Mucosa of stomach (tissue), 1 donor: ENCODE results near the gene CCL24.
"Not testable (repeated sequence)": the region's sequence is repeated elsewhere in the genome, so short reads cannot be mapped to it uniquely, and the experiment has no call there.

Experiments
- H3K27me3 ChIP-seq: one replicate; pipeline ENCODE4 v1.7.0; 2013; ENCODE audit warnings: mild to moderate bottlenecking, low read length; ENCODE audit not compliant: control insufficient read depth, insufficient read depth
- H3K36me3 ChIP-seq: one replicate; pipeline ENCODE4 v1.7.0; 2013; ENCODE audit warnings: low read length; ENCODE audit not compliant: control insufficient read depth, insufficient read depth
- H3K4me1 ChIP-seq: one replicate; pipeline ENCODE4 v1.7.0; 2013; ENCODE audit warnings: mild to moderate bottlenecking, low read length; ENCODE audit not compliant: control insufficient read depth, insufficient read depth
- H3K4me3 ChIP-seq: one replicate; pipeline ENCODE4 v1.7.0; 2013; ENCODE audit warnings: low read length
- H3K9ac ChIP-seq: one replicate; pipeline ENCODE4 v1.7.0; 2013; ENCODE audit warnings: mild to moderate bottlenecking, low read length, moderate library complexity
- H3K9me3 ChIP-seq: one replicate; pipeline ENCODE4 v1.7.0; 2013; ENCODE audit warnings: mild to moderate bottlenecking, low read length, moderate library complexity; ENCODE audit not compliant: control insufficient read depth
- donor health status: Pancreatic carcinoma.

CCL24 gene

DNA sequence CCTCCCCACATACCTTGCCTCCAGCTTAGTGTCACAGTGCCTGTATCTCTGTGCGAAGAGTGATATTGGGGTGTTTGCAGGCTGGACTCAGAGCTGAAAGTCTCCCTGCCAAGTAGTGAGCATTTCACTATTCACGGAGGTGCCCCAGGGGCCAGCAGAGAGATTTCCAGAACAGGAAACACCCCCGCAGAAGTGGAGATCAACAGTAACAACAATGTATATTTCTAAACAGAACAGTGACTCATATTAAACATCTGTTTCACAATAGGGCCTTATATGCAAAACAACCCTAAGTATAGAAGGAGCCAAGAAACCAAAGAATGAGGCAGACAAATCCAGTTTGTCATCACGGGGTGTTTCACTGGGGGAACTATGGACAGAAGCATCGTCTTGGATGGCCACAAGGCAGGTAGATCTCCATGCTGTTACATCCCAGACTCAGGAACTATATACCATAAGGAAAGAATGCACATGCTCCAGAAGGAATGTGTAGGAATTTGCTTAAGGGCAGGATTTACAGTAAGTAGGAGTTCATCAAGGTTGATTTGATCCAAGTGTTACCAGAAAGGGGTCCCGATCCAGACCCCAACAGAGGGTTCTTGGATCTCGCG is 29.3 kb upstream of the CCL24 start:
- H3K9me3 ChIP-seq, result no peaks in the 10 kb centered on the region
- no peaks in the 10 kb centered on the region for H3K36me3 ChIP-seq
- H3K9ac ChIP-seq, result peak overlapping the region; percentile 3
- H3K4me3 ChIP-seq, result no peak overlapping the region
- H3K4me1 ChIP-seq, result peaks cover 11% of the 10 kb centered on the region
- H3K27me3 ChIP-seq, result no peaks in the 10 kb centered on the region

DNA sequence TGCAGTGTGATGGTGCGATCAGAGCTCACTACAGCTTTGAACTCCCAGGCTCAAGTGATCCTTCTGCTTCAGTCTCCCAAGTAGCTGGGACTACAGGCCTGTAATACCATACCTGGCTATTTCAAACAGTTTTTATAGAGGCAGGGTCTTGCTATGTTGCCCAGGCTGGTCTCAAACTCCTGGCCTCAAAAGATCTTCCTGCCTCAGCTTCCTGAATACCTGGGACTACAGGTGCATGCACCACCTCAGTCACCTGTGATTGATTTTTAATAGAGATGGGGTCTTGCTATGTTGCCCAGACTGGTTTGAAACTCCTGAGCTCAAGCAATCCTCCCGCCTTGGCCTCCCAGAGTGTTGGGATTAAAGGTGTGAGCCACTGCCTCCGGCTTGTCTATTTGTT is 26.4 kb upstream of the CCL24 start:
- Histone ChIP-seq H3K4me3 (no peak overlapping the region), H3K9me3 (no peaks in the 10 kb centered on the region)

DNA sequence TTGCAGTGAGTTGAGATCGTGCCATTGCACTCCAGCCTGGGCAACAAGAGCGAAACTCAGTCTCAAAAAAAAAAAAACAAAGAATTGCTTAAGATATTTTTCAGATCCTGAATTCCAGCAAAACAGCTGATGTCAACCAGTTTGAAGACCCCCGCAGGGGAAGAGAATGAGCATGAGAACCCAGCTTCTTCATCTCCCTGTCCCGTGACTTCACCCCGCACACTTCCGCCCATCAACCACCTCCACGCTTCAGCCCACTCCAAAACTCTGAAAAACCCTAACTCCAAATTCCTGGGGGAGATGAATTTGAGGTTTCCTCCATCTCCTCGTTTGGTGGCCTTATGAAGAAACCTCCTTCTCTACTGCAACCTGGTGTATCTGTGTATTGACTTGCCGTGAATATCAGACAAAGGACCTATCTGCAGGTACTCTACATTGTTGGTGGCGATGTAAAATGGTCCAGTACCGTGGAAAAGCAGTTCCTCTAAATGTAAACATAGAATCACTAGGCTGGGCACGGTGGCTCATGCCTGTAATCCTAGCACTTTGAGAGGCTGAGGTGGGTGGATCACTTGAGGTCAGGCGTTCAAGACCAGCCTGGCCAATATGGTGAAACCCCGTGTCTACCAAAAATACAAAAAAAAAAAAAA is 24.8 kb upstream of the CCL24 start:
- H3K4me3 ChIP-seq, H3K36me3 ChIP-seq, H3K9me3 ChIP-seq, H3K9ac ChIP-seq, H3K27me3 ChIP-seq: not testable (repeated sequence)
- peaks cover 11% of the 10 kb centered on the region for H3K4me1 ChIP-seq

More for the DNA sequence above, 26.4 kb upstream of the CCL24 start:
- Histone ChIP-seq H3K9ac (no peak overlapping the region), H3K36me3 (no peaks in the 10 kb centered on the region), H3K4me1 (peaks cover 11% of the 10 kb centered on the region), H3K27me3 (no peaks in the 10 kb centered on the region)

DNA sequence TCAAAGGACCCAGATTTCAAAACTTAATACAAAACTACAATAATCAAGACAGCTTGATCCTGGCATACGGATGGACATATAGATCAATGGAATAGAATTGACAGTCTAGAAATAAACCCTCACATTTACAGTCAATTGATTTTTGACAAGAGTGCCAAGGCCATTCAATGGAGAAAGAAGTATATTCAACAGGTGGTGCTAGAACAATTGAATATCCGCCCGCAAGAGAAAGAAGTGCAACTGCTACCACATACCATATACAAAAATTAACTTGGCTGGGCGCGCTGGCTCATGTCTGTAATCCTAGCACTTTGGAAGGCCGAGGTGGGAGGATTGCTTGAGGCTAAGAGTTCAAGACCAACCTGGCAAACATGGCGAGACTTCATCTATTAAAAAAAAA is 23.2 kb upstream of the CCL24 start:
- no peak overlapping the region for H3K4me3 ChIP-seq
- H3K36me3 ChIP-seq, result no peaks in the 10 kb centered on the region
- H3K9ac ChIP-seq, result no peak overlapping the region
- H3K9me3 ChIP-seq, result no peaks in the 10 kb centered on the region
- no peaks in the 10 kb centered on the region for H3K27me3 ChIP-seq
- H3K4me1 ChIP-seq, result no peaks in the 10 kb centered on the region

DNA sequence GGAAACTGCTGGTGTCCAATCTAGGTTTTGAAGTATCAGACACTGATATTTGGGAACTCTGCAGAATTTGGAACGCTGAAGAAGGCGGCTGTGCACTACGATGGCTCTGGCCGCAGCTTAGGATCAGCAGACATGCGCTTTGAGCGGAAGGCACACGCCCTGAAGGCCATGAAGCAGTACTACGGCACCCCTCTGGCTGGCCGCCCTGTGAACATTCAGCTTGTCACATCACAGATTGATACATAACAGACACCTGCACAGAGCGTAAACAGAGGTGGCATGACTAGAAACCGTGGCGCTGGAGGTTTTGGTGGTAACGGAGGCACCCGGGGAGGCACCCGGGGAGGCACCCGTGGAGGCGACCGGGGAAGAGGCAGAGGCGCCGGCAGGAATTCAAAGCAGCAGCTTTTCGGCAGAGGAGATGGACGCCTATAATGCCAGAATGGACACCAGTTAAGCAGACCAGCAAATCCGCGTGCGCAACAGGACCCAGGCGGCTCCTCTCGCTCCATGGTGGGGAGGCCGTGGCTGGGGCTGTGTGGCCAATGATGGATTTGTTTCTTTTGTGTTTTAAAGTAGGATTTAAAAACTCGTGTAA is 22.2 kb upstream of the CCL24 start:
- no peaks in the 10 kb centered on the region for H3K9me3 ChIP-seq
- H3K36me3 ChIP-seq, result no peaks in the 10 kb centered on the region
- H3K4me1 ChIP-seq, result no peaks in the 10 kb centered on the region
- H3K9ac ChIP-seq, result no peak overlapping the region
- H3K4me3 ChIP-seq, result no peak overlapping the region
- no peaks in the 10 kb centered on the region for H3K27me3 ChIP-seq

DNA sequence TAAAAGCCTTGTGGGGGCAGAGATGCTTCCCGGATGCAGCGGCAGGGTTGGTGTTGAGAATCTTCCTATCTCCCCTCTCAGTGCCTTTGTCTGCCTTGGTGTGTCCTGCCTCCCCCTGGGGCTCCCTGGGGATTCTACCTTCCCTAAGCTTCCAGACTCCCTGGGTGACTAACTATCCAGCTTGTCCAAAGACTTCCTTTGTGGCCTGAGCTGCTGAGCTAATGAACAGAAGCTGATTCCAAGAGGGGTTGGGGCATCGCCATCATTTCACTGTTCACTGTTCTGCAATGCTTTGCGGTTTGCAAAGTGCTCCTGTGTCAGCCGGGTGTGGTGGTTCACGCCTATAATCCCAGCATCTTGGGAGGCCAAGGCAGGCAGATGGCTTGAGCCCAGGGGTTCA is 20.1 kb upstream of the CCL24 start:
- not testable (repeated sequence) for H3K27me3 ChIP-seq, H3K4me3 ChIP-seq, H3K9ac ChIP-seq, H3K4me1 ChIP-seq, H3K36me3 ChIP-seq, H3K9me3 ChIP-seq

DNA sequence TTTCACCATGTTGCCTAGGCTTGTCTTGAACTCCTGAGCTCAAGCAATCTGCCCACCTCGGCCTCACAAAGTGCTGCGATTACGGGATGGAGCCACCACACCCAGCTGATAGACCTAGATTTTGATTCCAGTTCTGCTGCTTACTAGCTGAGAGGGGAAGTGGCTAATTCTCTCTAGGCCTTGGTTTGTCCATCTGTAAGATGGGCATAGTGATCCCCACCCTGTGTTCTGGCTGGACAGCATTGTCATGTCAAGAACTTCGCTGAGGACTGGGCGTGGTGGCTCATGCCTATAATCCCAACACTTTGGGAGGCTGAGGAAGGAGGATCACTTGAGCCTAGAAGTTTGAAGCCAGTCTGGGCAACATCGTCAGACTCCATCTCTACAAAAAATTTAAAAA is 17.4 kb upstream of the CCL24 start:
- Histone ChIP-seq H3K9ac (no peak overlapping the region), H3K36me3 (no peaks in the 10 kb centered on the region), H3K4me1 (no peaks in the 10 kb centered on the region), H3K4me3 (no peak overlapping the region), H3K27me3 (no peaks in the 10 kb centered on the region), H3K9me3 (no peaks in the 10 kb centered on the region)

DNA sequence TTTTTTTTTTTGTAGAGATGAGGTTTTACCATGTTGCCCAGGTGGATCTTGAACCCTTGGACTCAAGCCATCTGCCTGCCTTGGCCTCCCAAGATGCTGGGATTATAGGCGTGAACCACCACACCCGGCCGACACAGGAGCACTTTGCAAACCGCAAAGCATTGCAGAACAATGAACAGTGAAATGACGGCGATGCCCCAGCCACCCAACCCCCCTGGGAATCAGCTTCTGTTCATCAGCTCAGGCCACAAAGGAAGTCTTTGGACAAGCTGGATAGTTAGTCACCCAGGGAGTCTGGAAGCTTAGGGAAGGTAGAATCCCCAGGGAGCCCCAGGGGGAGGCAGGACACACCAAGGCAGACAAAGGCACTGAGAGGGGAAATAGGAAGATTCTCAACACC is 16.1 kb upstream of the CCL24 start:
- not testable (repeated sequence) for H3K27me3 ChIP-seq, H3K36me3 ChIP-seq, H3K9me3 ChIP-seq, H3K4me1 ChIP-seq, H3K9ac ChIP-seq, H3K4me3 ChIP-seq

DNA sequence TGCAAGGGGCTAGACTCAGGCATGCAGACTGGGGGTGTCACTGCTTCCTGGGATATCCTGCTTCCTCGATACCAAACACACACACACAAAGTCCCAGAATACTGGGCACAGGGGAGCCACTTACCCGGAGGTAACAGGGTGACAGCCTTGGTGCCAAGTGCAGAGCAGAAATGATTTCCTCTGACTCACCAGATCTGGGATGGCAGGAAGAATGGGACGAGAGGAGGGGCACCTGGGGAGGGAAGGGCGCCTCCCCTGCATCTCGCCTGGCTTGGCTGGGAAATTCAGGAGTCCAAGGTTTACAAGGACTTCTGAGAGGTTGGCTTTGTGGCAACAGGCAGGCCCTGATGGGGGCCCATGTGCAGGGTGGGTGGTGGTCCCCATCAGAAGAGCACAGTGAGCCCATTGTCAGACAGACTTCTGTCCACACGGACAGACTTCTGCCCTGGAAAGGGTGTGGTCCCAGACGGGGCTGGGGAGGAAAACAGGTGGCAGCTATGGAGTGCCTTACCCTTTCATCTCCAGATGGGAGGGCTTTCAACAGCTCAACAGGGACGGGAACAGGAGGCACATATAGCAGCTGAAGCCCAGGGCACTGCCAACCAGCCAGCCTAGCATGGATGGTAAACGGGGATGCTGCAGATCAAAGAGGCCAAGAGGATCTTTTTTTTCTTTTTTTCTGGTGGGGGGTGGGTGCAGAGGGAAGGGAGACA is 9.7 kb upstream of the CCL24 start:
- no peaks in the 10 kb centered on the region for H3K4me1 ChIP-seq
- no peaks in the 10 kb centered on the region for H3K9me3 ChIP-seq
- H3K27me3 ChIP-seq, result no peaks in the 10 kb centered on the region
- no peak overlapping the region for H3K4me3 ChIP-seq
- no peaks in the 10 kb centered on the region for H3K36me3 ChIP-seq
- H3K9ac ChIP-seq, result no peak overlapping the region

DNA sequence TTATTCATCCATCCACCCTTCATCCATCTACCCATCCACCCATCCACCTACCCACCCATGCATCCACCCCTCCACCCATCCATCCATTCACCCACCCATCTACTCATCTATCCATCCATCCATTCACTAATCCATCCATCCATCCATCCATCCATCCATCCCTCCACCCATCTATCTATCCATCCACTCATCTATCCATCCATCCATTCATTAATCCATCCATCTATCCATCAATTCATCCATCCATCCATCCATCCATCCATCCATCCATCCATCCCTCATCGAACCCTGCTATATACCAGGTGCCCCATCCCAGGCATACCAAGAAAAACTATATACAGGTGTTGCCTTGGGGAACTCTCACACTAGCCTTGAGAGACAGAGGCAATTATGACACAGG is 7.1 kb upstream of the CCL24 start:
- H3K9me3 ChIP-seq, result no peaks in the 10 kb centered on the region
- H3K4me3 ChIP-seq, result no peak overlapping the region
- no peaks in the 10 kb centered on the region for H3K36me3 ChIP-seq
- H3K4me1 ChIP-seq, result no peaks in the 10 kb centered on the region
- H3K9ac ChIP-seq, result no peak overlapping the region
- no peaks in the 10 kb centered on the region for H3K27me3 ChIP-seq

DNA sequence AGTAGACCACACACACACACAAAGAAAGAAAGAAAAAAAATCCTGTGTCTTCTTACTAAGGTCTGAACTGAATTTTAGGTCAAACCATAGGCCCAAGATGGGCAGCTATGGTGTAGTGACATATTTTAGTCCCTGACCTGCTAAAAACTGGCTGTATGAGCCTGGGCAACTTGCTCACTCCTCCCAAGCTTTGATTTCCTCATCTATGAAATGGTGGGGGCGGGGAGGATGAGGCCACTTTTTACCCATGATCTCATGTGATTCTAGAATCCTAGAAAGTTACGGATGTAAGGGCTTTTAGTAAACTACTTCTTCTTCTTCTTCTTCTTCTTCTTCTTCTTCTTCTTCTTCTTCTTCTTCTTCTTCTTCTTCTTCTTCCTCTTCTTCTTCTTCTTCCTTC is 6.1 kb upstream of the CCL24 start:
- H3K27me3 ChIP-seq, result no peaks in the 10 kb centered on the region
- H3K9me3 ChIP-seq, result no peaks in the 10 kb centered on the region
- H3K4me1 ChIP-seq, result no peaks in the 10 kb centered on the region
- H3K36me3 ChIP-seq, result no peaks in the 10 kb centered on the region
- no peak overlapping the region for H3K9ac ChIP-seq
- H3K4me3 ChIP-seq, result no peak overlapping the region

DNA sequence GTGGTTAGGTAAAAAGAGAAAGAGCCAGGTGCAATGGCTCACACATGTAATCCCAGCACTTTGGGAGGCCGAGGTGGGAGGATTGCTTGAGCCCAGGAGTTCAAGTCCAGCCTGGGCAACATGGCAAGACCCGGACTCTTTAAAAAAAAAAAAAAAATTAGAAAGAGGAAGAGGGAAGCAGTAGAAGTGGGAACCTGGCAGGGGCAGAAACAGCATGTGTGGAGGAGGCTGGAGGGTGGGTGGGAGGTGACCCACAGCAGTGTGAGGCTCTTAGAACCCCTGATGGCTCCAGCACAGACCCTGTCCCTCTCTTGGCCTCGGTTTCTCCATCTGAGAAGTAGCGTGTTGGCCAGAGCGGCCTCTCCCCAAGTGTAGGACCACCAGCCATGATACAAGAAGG is 4.9 kb upstream of the CCL24 start:
- no peaks in the 10 kb centered on the region for H3K9me3 ChIP-seq

More for the DNA sequence above, 4.9 kb upstream of the CCL24 start:
- no peak overlapping the region for H3K4me3 ChIP-seq
- H3K9ac ChIP-seq, result no peak overlapping the region
- H3K36me3 ChIP-seq, result no peaks in the 10 kb centered on the region
- no peaks in the 10 kb centered on the region for H3K27me3 ChIP-seq
- no peaks in the 10 kb centered on the region for H3K4me1 ChIP-seq
